NCI-H128 (cell line): ENCODE results near the gene RSBN1.
"Not testable (repeated sequence)": the region's sequence is repeated elsewhere in the genome, so short reads cannot be mapped to it uniquely, and the experiment has no call there.

Experiments
- DNase-seq: peaks from one replicate; lab custom pipeline; 2025; ENCODE audit not compliant: unreplicated experiment; lab: John Stamatoyannopoulos, UW

RSBN1 gene

DNA sequence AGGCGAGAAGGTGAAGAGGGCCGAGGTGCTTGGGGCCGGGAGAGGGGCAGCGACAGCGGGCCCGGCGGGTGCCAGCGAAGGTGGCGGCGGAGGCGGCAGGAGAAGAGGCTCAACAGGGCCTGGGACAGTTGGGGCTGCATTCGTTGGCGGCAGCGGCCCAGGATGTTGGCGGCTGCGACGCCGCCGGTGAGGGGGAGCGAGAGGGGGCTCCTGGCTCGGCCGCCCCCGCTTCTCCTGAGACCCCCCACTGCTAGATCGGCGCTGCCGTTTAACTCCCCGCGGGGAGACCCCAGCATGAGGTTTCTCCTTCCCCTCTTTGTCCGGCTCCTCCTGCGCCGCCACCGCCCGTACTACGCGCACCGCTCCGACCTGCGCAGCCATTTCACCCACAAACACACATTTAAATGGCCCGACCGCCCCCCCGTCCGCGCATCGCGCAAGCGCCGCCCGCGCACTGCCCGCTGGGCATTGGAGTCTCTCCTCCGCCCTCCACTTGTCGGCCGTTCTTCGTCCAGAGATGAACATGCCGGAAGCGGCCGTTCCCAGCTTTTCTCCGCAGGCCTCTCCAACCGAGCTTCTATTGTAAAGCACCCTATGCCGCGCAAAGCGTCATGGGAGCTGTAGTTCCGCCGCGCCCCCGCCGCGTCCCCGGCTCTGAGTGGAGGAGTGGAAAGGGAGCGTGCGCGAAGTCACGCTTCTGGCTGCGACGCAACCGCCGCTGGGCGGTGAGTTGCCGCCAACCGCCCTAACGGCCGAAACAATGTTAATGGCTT, at the start of gene RSBN1:
TSS of gene RSBN1 (minus strand) at position 589 of the 773 bp plus-strand sequence. CDS start at position 525, 64 bp downstream.
- DNase-seq: peak; percentile 100

DNA sequence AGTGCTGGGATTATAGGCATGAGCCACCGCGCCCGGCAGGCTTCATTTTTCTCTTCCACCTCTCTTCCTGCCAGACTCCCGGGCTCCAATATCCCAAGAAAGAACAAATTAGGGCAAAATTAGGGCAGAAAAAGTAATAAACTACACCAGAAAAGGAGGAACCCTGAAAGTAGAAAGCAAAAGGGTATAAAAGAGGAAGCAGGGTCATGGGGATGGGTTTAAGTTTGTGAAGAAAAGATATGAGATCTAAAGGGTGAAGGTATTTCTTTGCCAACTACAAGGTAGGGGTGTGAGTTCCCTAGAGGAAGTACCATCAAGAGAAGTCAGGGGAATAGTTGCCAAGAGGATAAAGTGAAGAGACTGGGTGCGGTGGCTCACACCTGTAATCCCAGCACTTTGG, 49.4 kb upstream of the RSBN1 start:
- no peak for DNase-seq

DNA sequence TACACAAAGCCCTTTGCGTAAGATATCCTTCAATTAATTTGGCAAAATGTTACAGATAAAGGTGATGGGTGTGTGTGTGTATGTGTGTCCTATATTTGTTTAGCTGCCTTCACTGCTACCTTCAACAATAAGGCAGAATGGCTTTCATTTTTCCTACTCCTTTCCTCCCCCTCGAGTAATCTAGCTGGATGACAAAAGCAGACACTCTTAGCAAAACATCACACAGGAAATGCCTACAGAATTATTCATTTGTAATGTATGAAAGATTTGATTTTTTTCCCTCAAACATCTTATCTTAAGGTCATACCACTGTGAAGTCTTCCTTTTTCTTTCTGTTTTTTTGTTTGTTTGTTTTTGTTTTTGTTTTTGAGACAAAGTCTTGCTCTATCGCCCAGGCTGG, 48.6 kb upstream of the RSBN1 start:
- DNase-seq: no peak

DNA sequence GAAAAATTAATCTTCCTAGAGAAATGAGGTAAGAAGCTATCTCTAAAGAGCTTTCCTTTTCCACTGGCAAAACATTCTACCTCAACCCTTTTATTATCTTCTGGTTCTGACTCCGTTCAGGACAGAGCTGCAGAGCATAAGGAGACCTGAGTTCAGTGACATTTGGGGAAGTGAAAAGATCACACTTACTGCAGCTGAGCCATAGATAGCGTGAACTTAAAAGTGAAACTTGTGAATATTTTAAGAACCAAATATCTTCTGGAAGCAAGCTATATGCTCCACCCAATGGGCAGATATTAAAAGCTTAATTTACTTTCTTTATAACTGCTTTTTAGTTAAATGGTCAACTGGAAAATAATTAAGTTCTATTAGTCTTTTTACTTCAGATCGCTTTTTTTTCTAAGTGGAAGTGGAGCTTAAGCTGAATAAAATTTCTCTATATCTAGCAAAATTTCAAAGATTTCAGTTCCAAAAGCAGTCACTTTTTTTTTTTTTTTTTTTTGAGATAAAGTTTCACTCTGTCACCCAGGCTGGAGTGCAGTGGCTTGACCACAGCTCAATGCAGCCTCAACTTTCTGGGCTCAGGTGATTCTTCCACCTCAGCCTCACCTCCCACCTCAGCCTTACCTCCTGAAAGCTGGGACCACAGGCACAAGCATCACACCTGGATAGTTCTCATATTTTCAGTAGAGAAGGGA, 47.4 kb upstream of the RSBN1 start:
- no peak for DNase-seq

DNA sequence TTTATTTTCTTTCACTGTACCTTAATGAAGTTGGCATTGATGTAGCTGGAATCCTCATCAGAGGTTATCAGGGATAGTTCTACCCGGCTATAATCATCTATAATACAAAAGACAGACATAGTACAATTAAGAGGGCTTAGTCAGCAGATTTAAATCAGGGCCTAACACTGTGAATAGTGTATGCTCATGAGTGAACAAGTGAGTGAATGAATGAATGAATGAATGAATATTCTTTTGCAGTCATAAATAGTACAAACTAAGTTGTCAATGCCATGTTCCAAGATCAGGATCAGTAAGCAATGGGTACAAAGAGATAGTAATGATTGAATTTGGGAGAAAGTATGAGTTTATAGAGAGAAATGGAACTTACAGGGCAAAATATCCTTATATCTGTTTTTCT, 46.7 kb upstream of the RSBN1 start:
- DNase-seq: no peak

DNA sequence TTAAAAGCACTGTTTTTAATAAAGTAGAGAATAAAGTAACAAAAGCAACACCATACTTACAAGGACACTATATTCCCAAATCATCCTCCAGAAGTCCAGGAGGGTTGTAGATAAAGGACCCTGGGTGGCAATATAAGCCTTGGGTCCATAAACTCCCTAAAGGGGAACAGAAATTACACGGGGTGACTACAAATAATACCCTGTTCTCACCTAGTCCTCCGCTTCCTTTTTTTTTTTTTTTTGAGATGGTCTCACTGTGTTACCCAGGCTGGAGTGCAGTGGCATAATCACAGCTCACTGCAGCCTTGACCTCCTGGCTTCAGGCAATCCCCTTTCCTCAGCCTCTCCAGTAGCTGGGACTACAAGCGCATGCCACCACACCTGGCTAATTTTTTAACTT, 46.1 kb upstream of the RSBN1 start:
- no peak for DNase-seq

DNA sequence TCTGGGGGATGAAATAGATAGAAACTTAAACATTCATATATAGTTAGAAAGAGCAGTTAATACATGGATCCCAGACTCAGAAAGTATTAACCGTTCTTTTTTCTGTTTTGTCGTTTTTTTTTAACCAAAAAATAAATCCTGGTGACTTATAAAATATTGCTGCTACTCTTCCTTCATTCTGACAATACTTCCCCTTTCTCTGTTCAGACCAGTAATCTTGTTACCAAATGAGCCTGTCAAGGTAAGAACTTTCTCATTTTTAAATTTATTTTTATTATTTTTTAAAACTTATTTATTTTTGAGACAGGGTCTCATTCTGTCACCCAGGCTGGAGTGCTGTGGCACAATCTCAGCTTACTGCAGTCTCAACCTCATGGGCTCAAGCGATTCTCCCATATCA, 45.5 kb upstream of the RSBN1 start:
- DNase-seq: no peak

DNA sequence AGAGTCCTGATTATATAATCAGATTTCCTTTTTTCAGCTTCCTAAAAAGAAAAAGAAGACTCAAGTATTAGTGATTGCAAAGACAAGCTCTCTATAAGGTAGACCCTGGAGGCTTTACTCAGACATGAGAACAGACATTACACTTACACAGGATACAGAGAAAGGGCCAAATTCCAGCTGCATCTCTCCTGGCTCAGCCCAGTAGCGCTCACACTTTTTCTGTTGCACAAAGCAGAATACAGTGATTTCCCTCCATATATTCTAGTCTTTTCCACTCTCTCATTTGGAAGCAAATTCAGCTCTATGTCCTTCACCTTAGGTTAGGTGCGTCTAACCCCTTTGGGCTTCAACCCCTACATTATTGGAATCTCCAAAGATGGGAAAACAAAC, 44.1 kb upstream of the RSBN1 start:
- DNase-seq: no peak

DNA sequence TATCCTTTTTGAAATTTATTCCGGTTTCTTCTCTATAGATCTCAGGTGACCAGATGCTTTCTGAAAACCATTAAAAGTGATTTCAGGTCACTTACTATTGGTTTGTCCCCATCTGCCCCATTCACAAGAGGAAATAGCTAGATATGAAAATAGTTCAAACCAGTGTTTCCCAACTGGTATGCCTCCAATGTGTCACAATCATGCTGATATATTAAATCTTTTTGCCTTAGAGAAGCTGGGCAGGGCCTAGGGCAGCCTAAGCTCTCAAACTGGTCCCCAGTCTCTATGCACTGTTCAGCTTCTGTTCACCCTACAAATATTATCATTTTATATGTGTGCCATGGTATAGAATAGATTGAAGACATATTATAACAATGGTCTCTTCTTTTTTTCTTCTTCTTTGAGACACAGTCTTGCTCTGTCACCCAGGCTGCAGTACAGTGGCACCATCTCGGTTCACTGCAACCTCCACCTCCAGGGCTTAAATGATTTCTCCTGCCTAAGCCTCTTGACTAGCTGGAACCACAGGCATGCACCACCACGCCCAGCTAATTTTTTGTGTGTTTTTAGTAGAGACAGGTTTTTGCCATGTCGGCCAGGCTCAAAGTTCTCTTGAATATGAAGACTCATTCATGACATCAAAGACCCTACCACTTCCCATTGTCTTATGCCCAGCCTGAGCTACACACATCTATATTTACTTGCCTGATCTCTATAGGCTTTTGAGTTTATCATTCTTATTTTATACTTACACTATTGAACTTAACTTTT, 43.5 kb upstream of the RSBN1 start:
- DNase-seq: no peak

DNA sequence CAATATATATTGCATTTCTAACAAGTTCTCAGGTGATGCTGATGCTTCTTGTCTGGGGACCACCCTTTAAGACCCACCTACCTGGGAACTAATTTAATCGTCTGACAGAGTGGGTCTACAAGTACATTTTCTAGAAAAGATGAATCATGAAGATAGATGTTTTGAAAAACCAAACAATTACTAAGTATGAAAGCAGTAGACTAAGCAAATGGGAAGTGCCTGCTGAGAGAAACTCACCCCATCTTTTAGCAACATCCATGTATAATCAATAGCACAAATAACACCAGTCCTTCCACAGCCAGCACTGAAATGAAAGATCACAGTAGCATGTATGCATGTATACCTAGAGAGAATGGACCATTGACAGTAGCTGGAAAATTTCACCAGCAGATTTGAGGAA, 42.0 kb upstream of the RSBN1 start:
- DNase-seq: no peak

DNA sequence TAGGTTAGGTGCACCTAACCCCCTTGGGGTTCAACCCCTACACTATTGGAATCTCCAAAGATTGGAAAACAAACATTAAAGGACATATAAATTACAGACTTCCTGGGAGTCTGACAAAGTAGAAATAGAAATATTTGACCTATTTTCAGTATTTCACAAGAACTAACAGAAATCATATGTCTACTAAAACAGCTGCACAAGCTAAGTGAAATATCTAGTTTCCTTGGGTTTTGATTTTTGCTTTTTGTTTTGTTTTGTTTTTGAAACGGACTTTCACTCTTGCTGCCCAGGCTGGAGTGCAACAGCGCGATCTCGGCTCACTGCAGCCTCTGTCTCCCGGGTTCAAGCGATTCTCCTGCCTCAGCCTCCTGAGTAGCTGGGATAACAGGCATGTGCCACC, 40.4 kb upstream of the RSBN1 start:
- not testable (repeated sequence) for DNase-seq

DNA sequence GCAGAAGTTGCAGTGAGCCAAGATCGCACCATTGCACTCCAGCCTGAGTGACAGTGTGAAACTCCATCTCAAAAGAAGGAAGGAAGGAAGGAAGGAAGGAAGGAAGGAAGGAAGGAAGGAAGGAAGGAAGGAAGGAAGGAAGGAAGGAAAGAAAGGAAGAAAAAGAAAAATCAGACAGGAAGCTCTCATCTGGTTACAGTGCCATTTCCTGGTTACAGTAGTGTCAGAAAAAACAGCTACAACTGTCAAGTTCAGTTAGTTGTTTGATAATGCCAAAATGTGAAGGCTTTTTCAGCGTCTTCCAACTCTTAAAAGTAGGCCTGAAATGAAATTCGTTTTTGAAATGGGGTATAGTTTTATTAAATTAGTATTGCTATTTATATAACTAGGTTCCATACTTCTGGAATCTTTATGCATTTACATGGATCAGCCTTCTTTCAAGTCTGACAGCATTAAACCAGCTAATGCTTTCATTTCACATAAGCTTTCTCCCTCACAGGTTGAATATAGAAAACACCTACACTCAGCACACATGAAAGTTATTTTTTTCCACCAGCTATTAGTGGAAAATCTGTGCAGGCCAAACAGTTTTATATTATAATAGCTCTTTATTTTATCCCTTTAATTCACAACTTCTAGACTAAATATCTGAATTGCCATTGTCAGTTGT, 38.0 kb upstream of the RSBN1 start:
- DNase-seq: no peak

DNA sequence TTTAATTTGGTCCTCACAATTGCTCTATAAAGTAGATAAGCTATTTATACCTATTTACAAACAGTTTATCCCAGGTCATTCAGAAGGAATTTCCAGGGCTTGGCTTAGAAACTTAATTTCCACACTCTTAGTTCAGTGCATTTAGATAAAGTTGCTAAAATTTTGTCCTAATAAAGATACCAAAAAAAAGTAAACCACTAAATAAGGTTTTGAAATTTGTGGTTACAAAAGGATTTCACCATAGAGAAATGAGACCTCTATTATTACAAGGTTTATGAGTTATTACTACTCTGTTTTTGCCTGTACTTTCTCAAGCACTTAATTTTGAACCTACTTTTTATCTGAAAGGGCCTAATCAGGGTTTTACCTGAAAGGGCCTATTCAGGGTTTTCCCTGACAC, 36.8 kb upstream of the RSBN1 start:
- no peak for DNase-seq

DNA sequence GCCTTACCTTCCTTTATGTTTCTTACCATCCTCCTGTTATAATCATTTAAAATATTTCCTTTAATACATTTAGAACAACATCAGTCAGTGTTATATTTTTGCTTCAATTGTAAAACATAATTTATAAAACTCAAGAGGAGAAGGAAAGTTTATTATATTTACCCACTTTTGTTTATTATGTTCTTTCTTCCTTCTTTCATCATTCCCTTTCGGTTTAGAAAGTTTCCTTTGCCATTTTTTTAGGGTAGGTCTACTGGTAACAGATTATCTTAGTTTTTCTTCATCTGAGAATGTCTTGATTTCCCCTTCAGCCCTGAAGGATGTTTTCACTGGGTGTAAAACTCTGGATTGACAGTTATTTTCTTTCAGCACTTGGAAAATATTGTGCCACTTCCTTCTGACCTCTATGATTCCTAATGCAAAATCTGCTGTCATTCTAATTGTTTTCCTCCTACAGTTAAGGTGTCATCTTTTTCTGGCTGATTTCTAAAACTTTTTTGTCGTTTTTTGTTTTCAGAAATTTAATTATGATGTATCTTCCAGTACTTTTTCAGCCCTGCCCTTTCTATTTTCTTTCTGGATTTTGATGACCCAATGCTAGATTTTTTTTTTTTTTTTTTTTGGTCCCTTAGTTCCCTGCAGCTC, 34.2 kb upstream of the RSBN1 start:
- no peak for DNase-seq

DNA sequence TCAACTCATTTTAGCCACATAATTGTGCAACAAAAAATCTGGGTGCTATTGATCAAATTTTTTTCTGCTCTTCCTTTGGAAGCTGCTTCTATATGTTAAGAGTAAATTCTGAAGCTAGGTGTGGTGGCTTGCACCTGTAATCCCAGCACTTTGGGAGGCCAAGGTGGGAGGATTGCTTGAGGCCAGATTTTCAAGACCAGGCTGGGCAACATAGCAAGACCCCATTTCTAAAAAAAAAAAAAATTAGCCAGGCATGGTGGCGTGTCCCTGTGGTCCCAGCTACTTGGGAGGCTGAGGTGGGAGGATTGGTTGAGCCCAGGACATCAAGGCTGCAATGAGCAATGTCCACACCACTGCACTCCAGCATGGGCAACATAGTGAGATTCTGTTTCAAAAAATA, 24.3 kb upstream of the RSBN1 start:
- DNase-seq: no peak

DNA sequence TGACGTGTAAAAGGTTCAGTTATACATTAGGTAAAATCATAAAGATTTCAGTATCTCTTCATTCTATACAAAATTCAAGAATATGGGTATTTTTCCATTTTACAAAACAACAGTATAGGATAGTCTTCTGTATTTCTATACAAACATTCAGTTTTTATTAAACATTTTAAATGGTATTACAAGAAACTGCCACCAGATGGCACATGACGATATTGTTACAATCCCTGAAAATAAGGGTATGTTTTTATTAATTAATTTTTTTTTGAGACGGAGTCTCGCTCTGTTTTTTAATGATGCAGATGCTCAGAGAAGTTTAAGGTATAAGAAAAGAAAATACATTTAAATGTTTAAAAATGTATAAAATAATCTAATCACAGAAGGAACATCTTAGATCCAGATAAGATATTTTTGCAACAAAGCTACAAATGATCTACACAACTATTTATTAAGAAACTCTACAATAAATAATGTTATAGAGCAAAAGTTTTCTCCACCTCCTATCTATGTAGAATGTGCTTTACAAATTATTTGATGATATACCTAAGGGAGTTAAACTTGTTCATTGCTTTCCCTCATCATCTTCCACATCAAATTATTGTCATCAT, 23.5 kb upstream of the RSBN1 start:
- DNase-seq: peak; percentile 19

DNA sequence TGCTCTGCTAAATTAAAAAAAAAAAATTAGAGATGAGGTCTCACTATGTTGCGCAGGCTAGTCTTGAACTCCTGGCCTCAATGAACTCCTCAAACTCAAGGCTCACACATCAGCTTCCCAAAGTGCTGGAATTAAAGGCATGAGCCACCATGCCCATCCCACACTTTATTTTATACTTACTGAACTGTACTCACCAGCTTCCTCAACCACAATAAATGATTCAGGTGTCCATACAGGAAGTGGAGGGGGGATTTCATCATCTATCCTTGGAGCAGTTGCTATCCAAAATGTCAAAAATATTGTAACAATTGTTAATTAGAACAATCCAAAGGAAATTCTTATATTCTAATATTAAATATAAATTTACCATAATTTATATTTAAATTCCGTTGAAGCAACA, 22.4 kb upstream of the RSBN1 start:
- DNase-seq: no peak

DNA sequence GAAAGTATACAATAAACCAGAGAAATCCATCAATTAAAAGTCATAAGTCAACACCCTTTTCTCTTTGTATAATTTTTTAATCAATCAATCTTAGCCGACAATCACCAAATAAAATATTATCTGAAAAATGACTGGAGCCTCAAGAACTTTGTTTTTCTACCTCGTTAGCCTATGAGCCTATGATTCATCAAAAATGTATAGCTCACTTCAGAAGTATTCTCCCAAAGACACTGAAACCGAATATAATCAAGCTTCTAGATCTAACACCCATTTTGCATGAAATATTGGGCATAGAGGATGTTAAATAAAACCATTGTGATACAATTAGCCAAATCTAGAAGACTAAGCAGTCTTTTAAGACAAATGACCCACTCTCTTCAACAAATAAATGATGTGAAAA, 17.8 kb upstream of the RSBN1 start:
- no peak for DNase-seq

DNA sequence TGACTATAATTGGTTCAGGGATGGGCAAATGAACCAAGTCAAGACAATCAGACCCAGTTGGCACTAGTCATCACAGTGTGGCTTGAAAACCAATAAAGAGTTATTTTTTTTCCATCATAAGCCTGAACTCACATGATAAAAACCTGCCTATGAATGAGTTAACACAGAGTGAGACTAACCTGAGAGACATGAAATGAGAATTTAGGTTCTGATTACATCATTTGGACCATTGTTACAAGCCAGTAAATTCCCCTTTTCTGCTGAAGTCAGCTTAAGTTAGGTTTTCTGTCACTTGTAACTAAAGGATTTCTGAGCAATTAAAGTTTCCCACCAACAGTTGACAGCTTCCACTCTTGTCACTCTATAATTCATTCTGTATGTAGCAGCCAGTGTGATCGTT, 9.6 kb upstream of the RSBN1 start:
- DNase-seq: no peak

DNA sequence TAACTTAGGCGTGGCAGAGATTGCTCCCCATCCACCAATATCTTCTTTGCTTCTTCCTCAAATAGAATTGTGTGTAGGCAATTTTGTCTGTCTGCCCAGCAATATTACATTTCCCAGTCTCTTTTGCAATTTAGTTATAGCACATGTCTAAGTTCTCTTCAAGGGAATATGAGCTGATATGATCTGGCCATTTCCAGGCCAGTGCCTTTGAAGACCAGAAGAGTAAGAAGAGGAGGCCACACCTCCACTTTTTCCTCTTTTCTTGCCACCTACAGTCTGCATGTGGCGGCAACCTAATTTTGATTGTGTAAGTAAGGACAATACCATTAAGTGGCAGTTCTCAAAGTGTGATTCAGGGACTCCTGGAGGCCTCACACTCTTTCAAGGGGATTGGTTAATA, 6.3 kb upstream of the RSBN1 start:
- DNase-seq: no peak

DNA sequence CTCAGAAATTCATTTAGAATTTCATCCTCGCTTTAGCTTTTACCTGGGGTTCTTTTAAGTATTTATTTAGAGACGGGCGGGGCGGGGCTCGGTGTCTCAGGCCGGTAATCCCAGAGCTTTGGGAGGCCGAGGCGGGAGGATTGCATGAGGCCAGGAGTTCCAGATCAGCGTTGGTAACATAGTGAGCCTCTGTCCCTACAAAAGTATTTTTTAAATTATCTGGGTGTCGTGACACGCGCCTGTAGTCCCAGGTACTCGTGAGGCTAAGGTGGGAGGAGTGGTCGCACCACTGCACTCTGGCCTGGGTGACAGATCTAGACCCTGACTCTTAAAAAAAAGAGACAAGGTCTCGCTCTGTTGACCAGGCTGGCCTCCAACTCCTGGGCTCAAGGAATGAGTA, 942 bp upstream of the RSBN1 start:
- no peak for DNase-seq
